ENCODE measurements around the gene WASF3. TPM values are rescaled to one million over a fixed set of nuclear protein-coding genes. Genes with fewer than 3 reads are reported as not detected.

WASF3 gene
- total and polyA plus RNA-seq, 12 donors = 12.6 to 63.3 (median 37.6) TPM

GRCh38 chr13:26658448-26659385 lies 101.2 kb downstream of the WASF3 start:
- 73 to 82% (median 78%) methylated on average over 4 of the region's 4 CpGs for WGBS, 4 donors
- no peak overlapping the region for H3K27ac ChIP-seq
- H3K36me3 ChIP-seq (replicated peaks in 1 of 2) = no peaks in the 10 kb centered on the region
- TF ChIP-seq POLR2A (IDR thresholded peaks at IDR 0.05) (no peak), CTCF (IDR thresholded peaks at IDR 0.05) (no peak)
- intact Hi-C loops (cut with DNase I) = no loop called here
- H3K4me1 ChIP-seq (replicated peaks in 1 of 2) = peaks cover 0 to 10% of the 10 kb centered on the region in 2 donors
- no peaks in the 10 kb centered on the region for H3K27me3 ChIP-seq
- DNase-seq = no peak
- H3K4me3 ChIP-seq = no peak overlapping the region
- H3K9me3 ChIP-seq (replicated peaks in 1 of 3) = no peaks in the 10 kb centered on the region

GRCh38 chr13:26660185-26660584 lies 102.7 kb downstream of the WASF3 start:
- WGBS, 4 donors = 82 to 89% (median 88%) methylated on average over 5 of the region's 5 CpGs
- Histone ChIP-seq H3K36me3 (replicated peaks in 1 of 2) (no peaks in the 10 kb centered on the region), H3K4me1 (replicated peaks in 1 of 2) (peaks cover 0 to 16% of the 10 kb centered on the region in 2 donors), H3K27me3 (no peaks in the 10 kb centered on the region), H3K27ac (no peak overlapping the region), H3K9me3 (replicated peaks in 1 of 3) (no peaks in the 10 kb centered on the region), H3K4me3 (no peak overlapping the region)
- DNase-seq = no peak
- intact Hi-C loops (cut with DNase I) = no loop called here
- no peak for TF ChIP-seq POLR2A (IDR thresholded peaks at IDR 0.05)
- TF ChIP-seq CTCF (IDR thresholded peaks at IDR 0.05) = no peak

GRCh38 chr13:26660766-26661165 lies 103.3 kb downstream of the WASF3 start:
- 77 to 93% (median 87%) methylated on average over 6 of the region's 6 CpGs for WGBS, 4 donors
- no peak for DNase-seq

More at GRCh38 chr13:26660766-26661165, 103.3 kb downstream of the WASF3 start:
- Histone ChIP-seq H3K36me3 (replicated peaks in 1 of 2) (no peaks in the 10 kb centered on the region), H3K9me3 (replicated peaks in 1 of 3) (no peaks in the 10 kb centered on the region), H3K27me3 (no peaks in the 10 kb centered on the region), H3K4me1 (replicated peaks in 1 of 2) (peaks cover 0 to 16% of the 10 kb centered on the region in 2 donors), H3K4me3 (no peak overlapping the region), H3K27ac (no peak overlapping the region)
- intact Hi-C loops (cut with DNase I) = no loop called here
- TF ChIP-seq POLR2A (IDR thresholded peaks at IDR 0.05) (no peak), CTCF (IDR thresholded peaks at IDR 0.05) (no peak)
